HEK293 (cell line): Measurements from ENCODE around the gene MARCHF11.

Source experiments
- CTCF ChIA-PET: fragments of 350-600 bp; formaldehyde crosslinking; extraction: SDS; loops from one replicate; lab custom pipeline; 2021; ENCODE audit warnings: antibody characterized with exemption; lab: Yijun Ruan, JAX
- POLR2A ChIA-PET: fragments of 300-600 bp; formaldehyde crosslinking; extraction: SDS; loops from one replicate; lab custom pipeline; 2020; ENCODE audit warnings: antibody characterized with exemption, inconsistent platforms; lab: Yijun Ruan, JAX
- H3K27ac ChIP-seq: fragments of 200-500 bp; sonication (Bioruptor generic); 2 replicates; pipeline ENCODE4 v1.5.1; 2014; ENCODE audit warnings: low read depth, low read length, control low read depth, inconsistent platforms; ENCODE audit errors: extremely low read depth
- H3K36me3 ChIP-seq, 2 experiments: fragments of 200-500 bp in 1 of 2; sonication (Bioruptor generic) in 1 of 2; 1 replicate in 1 of 2; 2 replicates in 1 of 2; pipeline ENCODE4 v1.5.1; 2014 to 2017; ENCODE audit warnings: inconsistent platforms in 2 of 2, low read length in 2 of 2; ENCODE audit not compliant: control insufficient read depth in 2 of 2, insufficient read depth in 1 of 2
- H3K4me1 ChIP-seq: fragments of 200-500 bp; sonication (Bioruptor generic); 2 replicates; pipeline ENCODE4 v1.5.1; 2014; ENCODE audit warnings: mild to moderate bottlenecking, low read length, inconsistent platforms; ENCODE audit not compliant: control insufficient read depth, insufficient read depth
- H3K4me3 ChIP-seq: 2 replicates; pipeline ENCODE4 v1.5.1; 2011; ENCODE audit warnings: low read depth, mild to moderate bottlenecking, control low read depth, low read length, moderate library complexity
- H3K9me3 ChIP-seq: fragments of 200-500 bp; sonication (Bioruptor generic); 2 replicates; pipeline ENCODE4 v1.5.1; 2014; ENCODE audit warnings: low read depth, low read length, inconsistent platforms; ENCODE audit not compliant: control insufficient read depth, insufficient read depth
- BCL11B ChIP-seq: fragments of 450-650 bp; formaldehyde crosslinking; IDR thresholded peaks from 2 replicates; pipeline ENCODE4 v1.5.1; 2016; ENCODE audit warnings: low read depth, missing biosample characterization, missing genetic modification characterization
- FEZF1 ChIP-seq: fragments of 450-650 bp; formaldehyde crosslinking; IDR thresholded peaks from 2 replicates; pipeline ENCODE4 v1.5.1; 2016; ENCODE audit warnings: missing biosample characterization, missing genetic modification characterization
- HOXC10 ChIP-seq: sonication (generic); formaldehyde crosslinking; IDR thresholded peaks from 2 replicates; pipeline ENCODE4 v1.8.1; 2023; ENCODE audit warnings: mild to moderate bottlenecking, missing genetic modification reagents
- KLF16 ChIP-seq: fragments of 450-650 bp; formaldehyde crosslinking; IDR thresholded peaks from 2 replicates; pipeline ENCODE4 v1.5.1; 2017; ENCODE audit warnings: missing biosample characterization, missing genetic modification characterization
- SCRT2 ChIP-seq: fragments of 450-650 bp; formaldehyde crosslinking; IDR thresholded peaks from 2 replicates; pipeline ENCODE4 v1.5.1; 2016; ENCODE audit warnings: missing biosample characterization, missing genetic modification characterization
- SETDB1 ChIP-seq: IDR thresholded peaks from one replicate; pipeline ENCODE4 v1.6.1; 2017; ENCODE audit warnings: mild to moderate bottlenecking, low read length, moderate library complexity, mixed read lengths; ENCODE audit not compliant: insufficient read length
- TCF7L2 ChIP-seq: IDR thresholded peaks from 2 replicates; pipeline ENCODE4 v1.6.1; 2011; ENCODE audit warnings: low read depth, mild to moderate bottlenecking, inconsistent platforms, low read length, moderate library complexity, borderline replicate concordance
- ZNF132 ChIP-seq: fragments of 450-650 bp; formaldehyde crosslinking; IDR thresholded peaks from 2 replicates; pipeline ENCODE4 v1.5.1; 2017; ENCODE audit warnings: missing biosample characterization, missing genetic modification characterization, borderline replicate concordance
- ZNF157 ChIP-seq: fragments of 450-650 bp; formaldehyde crosslinking; IDR thresholded peaks from 2 replicates; pipeline ENCODE4 v1.5.1; 2016; ENCODE audit warnings: missing biosample characterization, missing genetic modification characterization
- ZNF404 ChIP-seq: fragments of 450-650 bp; formaldehyde crosslinking; IDR thresholded peaks from 2 replicates; pipeline ENCODE4 v1.5.1; 2017; ENCODE audit warnings: missing biosample characterization, missing genetic modification characterization
- ZNF433 ChIP-seq: fragments of 450-650 bp; formaldehyde crosslinking; IDR thresholded peaks from 2 replicates; pipeline ENCODE4 v1.5.1; 2016; ENCODE audit warnings: missing biosample characterization, missing genetic modification characterization, low read depth
- ZNF561 ChIP-seq: fragments of 450-650 bp; IDR thresholded peaks from 2 replicates; pipeline ENCODE4 v1.5.1; 2018; ENCODE audit warnings: missing biosample characterization, missing genetic modification characterization, borderline replicate concordance
- ZNF571 ChIP-seq: fragments of 450-650 bp; formaldehyde crosslinking; IDR thresholded peaks from 2 replicates; pipeline ENCODE4 v1.5.0; 2017; ENCODE audit warnings: missing biosample characterization, missing genetic modification characterization
- ZNF585B ChIP-seq: fragments of 450-650 bp; formaldehyde crosslinking; IDR thresholded peaks from 2 replicates; pipeline ENCODE4 v1.5.1; 2016; ENCODE audit warnings: missing biosample characterization, missing genetic modification characterization
- ZNF629 ChIP-seq: fragments of 450-650 bp; formaldehyde crosslinking; IDR thresholded peaks from 2 replicates; pipeline ENCODE4 v1.5.1; 2017; ENCODE audit warnings: missing biosample characterization, missing genetic modification characterization
- ZNF654 ChIP-seq: fragments of 450-650 bp; formaldehyde crosslinking; IDR thresholded peaks from 2 replicates; pipeline ENCODE4 v1.5.1; 2016; ENCODE audit warnings: low read depth, missing biosample characterization, missing genetic modification characterization
- ZNF707 ChIP-seq: fragments of 450-650 bp; formaldehyde crosslinking; IDR thresholded peaks from 2 replicates; pipeline ENCODE4 v1.5.1; 2016; ENCODE audit warnings: missing biosample characterization, missing genetic modification characterization
- ZNF777 ChIP-seq: fragments of 450-650 bp; formaldehyde crosslinking; IDR thresholded peaks from 2 replicates; pipeline ENCODE4 v1.5.1; 2017; ENCODE audit warnings: missing biosample characterization, missing genetic modification characterization, borderline replicate concordance
- ZNF791 ChIP-seq: fragments of 450-650 bp; formaldehyde crosslinking; IDR thresholded peaks from 2 replicates; pipeline ENCODE4 v1.5.1; 2016; ENCODE audit warnings: missing biosample characterization, missing genetic modification characterization
- ZNF792 ChIP-seq: fragments of 450-650 bp; formaldehyde crosslinking; IDR thresholded peaks from 2 replicates; pipeline ENCODE4 v1.5.1; 2016; ENCODE audit warnings: missing biosample characterization, missing genetic modification characterization
- ZXDB ChIP-seq: fragments of 450-650 bp; formaldehyde crosslinking; IDR thresholded peaks from 2 replicates; pipeline ENCODE4 v1.5.1; 2016; ENCODE audit warnings: missing biosample characterization, missing genetic modification characterization
- TF ChIP-seq, protein P1 (sequence below): fragments of 450-650 bp; formaldehyde crosslinking; IDR thresholded peaks from 2 replicates; pipeline ENCODE4 v1.5.1; 2016; ENCODE audit warnings: missing biosample characterization, missing genetic modification characterization
- TF ChIP-seq, protein P2 (sequence below): fragments of 450-650 bp; formaldehyde crosslinking; IDR thresholded peaks from 2 replicates; pipeline ENCODE4 v1.5.1; 2016; ENCODE audit warnings: missing biosample characterization, missing genetic modification characterization
- TF ChIP-seq, protein P3 (sequence below): fragments of 450-650 bp; IDR thresholded peaks from 2 replicates; pipeline ENCODE4 v1.5.1; 2018; ENCODE audit warnings: missing biosample characterization, mild to moderate bottlenecking, missing genetic modification characterization
- TF ChIP-seq, protein P4 (sequence below): IDR thresholded peaks from 2 replicates; pipeline ENCODE4 v1.6.1; 2011; ENCODE audit warnings: mild to moderate bottlenecking, low read depth, low read length, borderline replicate concordance
- TF ChIP-seq, protein P5 (sequence below): fragments of 450-650 bp; formaldehyde crosslinking; IDR thresholded peaks from 2 replicates; pipeline ENCODE4 v1.5.1; 2016; ENCODE audit warnings: missing biosample characterization, missing genetic modification characterization

Gene MARCHF11

DNA sequence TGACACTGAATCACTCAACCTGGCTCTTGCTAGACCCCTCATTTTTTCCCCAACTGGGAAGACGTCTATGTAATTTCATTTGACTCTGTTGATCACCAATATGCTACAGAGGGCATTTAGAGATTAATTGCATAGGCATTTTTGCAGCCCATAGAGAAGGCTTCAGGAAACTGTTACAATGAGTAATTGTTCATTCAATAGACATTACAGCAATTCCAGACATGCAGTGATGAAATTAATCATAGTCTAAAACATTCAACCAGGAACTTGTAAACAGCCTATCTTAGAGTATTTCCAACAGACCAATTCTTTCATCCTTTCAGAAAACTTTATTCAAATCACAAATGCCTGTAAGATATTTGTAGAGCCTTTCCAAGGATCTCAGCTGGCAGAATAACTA lies 122.3 kb downstream of the MARCHF11 start:
- H3K36me3 ChIP-seq: no peaks in the 10 kb centered on the region
- TF ChIP-seq SETDB1 (no peak), BCL11B (tag by site-specific recombination) (no peak), ZNF571 (tag by site-specific recombination) (no peak), ZNF629 (tag by site-specific recombination) (no peak), ZNF404 (tag by site-specific recombination) (no peak), ZNF777 (tag by site-specific recombination) (no peak)
- TF ChIP-seq, protein P1, sequence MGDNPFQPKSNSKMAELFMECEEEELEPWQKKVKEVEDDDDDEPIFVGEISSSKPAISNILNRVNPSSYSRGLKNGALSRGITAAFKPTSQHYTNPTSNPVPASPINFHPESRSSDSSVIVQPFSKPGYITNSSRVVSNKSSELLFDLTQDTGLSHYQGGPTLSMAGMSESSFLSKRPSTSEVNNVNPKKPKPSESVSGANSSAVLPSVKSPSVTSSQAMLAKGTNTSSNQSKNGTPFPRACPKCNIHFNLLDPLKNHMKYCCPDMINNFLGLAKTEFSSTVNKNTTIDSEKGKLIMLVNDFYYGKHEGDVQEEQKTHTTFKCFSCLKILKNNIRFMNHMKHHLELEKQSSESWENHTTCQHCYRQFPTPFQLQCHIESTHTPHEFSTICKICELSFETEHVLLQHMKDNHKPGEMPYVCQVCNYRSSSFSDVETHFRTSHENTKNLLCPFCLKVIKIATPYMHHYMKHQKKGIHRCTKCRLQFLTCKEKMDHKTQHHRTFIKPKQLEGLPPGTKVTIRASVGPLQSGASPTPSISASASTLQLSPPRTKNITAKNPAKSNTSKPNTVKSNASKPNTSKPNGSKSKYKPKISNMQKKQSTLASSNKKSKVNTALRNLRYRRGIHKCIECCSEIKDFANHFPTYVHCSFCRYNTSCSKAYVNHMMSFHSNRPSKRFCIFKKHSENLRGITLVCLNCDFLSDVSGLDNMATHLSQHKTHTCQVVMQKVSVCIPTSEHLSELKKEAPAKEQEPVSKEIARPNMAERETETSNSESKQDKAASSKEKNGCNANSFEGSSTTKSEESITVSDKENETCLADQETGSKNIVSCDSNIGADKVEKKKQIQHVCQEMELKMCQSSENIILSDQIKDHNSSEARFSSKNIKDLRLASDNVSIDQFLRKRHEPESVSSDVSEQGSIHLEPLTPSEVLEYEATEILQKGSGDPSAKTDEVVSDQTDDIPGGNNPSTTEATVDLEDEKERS (tag by site-specific recombination): no peak
- TF ChIP-seq, protein P2, sequence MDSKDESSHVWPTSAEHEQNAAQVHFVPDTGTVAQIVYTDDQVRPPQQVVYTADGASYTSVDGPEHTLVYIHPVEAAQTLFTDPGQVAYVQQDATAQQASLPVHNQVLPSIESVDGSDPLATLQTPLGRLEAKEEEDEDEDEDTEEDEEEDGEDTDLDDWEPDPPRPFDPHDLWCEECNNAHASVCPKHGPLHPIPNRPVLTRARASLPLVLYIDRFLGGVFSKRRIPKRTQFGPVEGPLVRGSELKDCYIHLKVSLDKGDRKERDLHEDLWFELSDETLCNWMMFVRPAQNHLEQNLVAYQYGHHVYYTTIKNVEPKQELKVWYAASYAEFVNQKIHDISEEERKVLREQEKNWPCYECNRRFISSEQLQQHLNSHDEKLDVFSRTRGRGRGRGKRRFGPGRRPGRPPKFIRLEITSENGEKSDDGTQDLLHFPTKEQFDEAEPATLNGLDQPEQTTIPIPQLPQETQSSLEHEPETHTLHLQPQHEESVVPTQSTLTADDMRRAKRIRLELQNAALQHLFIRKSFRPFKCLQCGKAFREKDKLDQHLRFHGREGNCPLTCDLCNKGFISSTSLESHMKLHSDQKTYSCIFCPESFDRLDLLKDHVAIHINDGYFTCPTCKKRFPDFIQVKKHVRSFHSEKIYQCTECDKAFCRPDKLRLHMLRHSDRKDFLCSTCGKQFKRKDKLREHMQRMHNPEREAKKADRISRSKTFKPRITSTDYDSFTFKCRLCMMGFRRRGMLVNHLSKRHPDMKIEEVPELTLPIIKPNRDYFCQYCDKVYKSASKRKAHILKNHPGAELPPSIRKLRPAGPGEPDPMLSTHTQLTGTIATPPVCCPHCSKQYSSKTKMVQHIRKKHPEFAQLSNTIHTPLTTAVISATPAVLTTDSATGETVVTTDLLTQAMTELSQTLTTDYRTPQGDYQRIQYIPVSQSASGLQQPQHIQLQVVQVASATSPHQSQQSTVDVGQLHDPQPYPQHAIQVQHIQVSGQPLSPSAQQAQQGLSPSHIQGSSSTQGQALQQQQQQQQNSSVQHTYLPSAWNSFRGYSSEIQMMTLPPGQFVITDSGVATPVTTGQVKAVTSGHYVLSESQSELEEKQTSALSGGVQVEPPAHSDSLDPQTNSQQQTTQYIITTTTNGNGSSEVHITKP (tag by site-specific recombination): no peak
- H3K9me3 ChIP-seq: no peaks in the 10 kb centered on the region
- ChIA-PET POLR2A (no interaction called here), CTCF (no interaction called here)
- no peaks in the 10 kb centered on the region for H3K4me1 ChIP-seq
- H3K27ac ChIP-seq: no peak overlapping the region
- H3K4me3 ChIP-seq: no peak overlapping the region

DNA sequence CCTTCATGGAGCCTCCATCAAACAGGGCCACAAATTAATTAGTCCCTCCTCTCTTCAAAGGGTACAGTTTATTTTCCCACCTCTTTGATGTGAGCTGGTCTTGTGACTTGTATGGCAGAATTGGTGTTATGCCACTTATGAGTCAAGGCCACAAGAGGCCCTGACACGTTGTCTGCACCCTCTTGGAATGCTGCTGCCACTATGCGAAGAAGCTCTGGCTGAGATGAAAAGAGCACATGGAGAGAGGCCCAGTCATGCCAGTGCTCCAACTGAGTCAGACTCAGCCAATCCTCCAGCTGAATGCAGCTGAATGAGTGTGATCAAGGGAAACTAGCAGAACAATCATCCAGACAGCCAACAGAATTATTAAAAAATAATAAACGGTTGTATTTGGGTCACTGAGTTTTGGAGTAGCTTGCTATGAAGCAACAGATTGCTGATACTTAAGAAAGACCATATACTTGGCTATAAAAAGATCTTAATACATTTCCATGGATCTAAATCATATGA lies 128.3 kb downstream of the MARCHF11 start:
- Histone ChIP-seq H3K27ac (no peak overlapping the region), H3K4me3 (no peak overlapping the region), H3K36me3 (no peaks in the 10 kb centered on the region), H3K4me1 (no peaks in the 10 kb centered on the region), H3K9me3 (no peaks in the 10 kb centered on the region)
- CTCF ChIA-PET: no interaction called here
- POLR2A ChIA-PET: no interaction called here
- TF ChIP-seq ZNF707 (tag by site-specific recombination) (no peak), ZNF433 (tag by site-specific recombination) (no peak), HOXC10 (no peak), ZNF132 (tag by site-specific recombination) (no peak), ZNF792 (tag by site-specific recombination) (no peak), ZNF791 (tag by site-specific recombination) (no peak), ZXDB (tag by site-specific recombination) (no peak), ZNF561 (tag by site-specific recombination) (no peak), SCRT2 (tag by site-specific recombination) (no peak), ZNF777 (tag by site-specific recombination) (no peak), TCF7L2 (no peak), ZNF654 (tag by site-specific recombination) (no peak), ZNF157 (tag by site-specific recombination) (no peak), KLF16 (tag by site-specific recombination) (no peak), FEZF1 (tag by site-specific recombination) (no peak), ZNF585B (no peak)
- TF ChIP-seq, protein P3, sequence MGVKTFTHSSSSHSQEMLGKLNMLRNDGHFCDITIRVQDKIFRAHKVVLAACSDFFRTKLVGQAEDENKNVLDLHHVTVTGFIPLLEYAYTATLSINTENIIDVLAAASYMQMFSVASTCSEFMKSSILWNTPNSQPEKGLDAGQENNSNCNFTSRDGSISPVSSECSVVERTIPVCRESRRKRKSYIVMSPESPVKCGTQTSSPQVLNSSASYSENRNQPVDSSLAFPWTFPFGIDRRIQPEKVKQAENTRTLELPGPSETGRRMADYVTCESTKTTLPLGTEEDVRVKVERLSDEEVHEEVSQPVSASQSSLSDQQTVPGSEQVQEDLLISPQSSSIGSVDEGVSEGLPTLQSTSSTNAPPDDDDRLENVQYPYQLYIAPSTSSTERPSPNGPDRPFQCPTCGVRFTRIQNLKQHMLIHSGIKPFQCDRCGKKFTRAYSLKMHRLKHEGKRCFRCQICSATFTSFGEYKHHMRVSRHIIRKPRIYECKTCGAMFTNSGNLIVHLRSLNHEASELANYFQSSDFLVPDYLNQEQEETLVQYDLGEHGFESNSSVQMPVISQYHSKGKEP: no peak
- TF ChIP-seq, protein P4, sequence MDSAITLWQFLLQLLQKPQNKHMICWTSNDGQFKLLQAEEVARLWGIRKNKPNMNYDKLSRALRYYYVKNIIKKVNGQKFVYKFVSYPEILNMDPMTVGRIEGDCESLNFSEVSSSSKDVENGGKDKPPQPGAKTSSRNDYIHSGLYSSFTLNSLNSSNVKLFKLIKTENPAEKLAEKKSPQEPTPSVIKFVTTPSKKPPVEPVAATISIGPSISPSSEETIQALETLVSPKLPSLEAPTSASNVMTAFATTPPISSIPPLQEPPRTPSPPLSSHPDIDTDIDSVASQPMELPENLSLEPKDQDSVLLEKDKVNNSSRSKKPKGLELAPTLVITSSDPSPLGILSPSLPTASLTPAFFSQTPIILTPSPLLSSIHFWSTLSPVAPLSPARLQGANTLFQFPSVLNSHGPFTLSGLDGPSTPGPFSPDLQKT: no peak
- TF ChIP-seq, protein P5, sequence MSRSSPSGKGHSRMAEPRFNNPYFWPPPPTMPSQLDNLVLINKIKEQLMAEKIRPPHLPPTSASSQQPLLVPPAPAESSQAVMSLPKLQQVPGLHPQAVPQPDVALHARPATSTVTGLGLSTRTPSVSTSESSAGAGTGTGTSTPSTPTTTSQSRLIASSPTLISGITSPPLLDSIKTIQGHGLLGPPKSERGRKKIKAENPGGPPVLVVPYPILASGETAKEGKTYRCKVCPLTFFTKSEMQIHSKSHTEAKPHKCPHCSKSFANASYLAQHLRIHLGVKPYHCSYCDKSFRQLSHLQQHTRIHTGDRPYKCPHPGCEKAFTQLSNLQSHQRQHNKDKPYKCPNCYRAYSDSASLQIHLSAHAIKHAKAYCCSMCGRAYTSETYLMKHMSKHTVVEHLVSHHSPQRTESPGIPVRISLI (tag by site-specific recombination): no peak
- TF ChIP-seq, all 188 proteins: peak for 0
